ENCODE measurements around the gene UBE2F.
A peak's percentile ranks its signal among the peaks of the same experiment; 100 is the strongest.

UBE2F gene, protein sequence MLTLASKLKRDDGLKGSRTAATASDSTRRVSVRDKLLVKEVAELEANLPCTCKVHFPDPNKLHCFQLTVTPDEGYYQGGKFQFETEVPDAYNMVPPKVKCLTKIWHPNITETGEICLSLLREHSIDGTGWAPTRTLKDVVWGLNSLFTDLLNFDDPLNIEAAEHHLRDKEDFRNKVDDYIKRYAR

DNA sequence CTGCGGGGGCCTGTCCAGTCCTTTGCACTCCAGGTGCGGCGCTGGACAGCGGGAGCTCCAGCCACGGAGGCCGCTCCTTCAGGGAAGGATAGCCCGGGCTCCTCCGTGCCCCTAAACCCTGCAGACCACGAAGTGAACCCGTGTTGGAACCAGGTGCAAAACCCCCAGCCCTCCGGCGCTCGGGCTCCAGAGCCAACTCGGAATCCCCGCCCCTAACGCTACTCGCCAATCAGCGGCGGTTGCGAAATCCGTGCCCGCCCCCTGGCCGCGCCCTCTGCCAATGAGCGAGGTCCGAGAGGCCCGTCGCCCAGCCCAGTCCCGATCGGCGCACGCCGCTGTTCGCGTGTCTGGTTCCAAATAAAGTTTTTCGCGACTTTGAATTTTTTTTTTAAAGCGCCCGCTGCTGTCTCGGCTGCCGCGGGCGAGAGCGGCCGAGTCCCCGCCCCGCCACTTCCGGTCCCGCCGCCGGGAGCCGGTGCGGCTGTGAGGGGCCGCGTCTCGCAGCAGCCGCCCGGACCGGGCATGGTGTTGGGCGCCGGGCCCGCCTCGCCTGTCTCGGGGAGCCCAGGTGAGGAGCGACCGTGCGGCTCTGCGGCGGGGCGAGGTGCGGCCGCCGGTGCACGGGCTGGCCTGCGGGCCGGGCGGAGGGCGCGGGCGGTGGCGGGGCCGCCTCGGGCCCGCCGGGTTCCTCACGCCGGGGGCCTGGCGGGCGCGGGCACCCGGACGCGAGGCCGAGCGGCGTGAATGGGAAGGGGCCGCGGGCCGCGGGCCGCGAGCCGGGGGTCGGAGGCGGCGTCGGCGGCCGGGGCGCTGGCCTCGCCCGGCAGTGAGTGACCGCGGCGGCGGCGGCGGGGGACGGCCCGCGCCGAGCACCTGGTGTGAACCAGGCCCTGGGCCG, at the start of gene UBE2F:
UBE2F (plus strand) TSS at position 450 of the 898 bp plus-strand sequence. CDS start 6,094 bp downstream, outside the sequence.
- peak; percentile 94 to 96 for DNase-seq (ENCODE audit: low read depth in 2 of 2)

DNA sequence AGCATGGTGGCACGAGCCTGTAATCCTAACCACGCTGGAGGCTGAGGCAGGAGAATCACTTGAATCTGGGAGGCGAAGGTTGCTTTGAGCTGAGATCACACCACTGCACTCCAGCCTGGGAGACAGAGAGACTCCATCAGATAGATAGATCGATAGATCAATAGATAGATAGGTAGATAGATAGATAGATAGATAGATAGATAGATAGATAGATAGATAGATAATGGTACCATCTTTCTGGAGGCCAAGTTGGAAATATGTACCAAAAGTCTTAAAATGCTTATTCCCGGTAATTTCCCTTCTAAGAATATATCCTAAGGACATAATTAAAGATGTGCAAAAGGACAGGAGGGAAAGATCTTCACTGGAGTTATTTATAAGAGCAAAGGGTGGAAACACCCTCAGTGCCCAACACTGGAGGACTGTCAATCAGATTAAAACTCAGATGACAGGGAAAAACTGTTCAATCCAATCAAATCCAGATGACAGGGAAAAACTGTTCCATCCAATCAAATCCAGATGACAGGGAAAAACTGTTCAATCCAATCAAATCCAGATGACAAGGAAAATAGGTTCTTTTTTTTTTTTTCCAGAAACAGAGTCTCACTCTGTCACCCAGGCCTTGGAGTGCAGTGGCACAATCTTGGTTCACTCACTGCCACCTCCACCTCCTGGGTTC, 49.0 kb upstream of the UBE2F start:
- DNase-seq (ENCODE audit: low read depth in 2 of 2), result no peak

DNA sequence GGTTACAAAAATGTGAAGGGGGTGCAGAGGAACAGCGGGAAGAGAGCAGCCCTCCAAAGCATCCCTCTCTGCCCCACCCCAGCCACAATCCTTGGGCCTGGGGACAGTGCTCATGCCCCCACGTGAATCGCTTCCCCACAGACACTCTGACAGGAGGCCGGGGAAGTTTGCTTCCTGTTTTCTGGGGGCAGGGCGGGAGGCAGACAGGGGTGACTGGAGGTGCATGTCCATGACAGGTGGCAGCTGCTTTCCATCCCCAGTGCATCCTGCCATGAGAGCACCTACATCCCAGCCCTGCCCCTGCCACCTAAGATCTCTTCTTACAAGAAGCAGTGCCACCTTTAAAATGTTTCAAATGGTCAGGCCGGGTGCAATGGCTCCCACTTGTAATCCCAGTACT, 47.2 kb upstream of the UBE2F start:
- no peak for DNase-seq (ENCODE audit: low read depth in 2 of 2)

DNA sequence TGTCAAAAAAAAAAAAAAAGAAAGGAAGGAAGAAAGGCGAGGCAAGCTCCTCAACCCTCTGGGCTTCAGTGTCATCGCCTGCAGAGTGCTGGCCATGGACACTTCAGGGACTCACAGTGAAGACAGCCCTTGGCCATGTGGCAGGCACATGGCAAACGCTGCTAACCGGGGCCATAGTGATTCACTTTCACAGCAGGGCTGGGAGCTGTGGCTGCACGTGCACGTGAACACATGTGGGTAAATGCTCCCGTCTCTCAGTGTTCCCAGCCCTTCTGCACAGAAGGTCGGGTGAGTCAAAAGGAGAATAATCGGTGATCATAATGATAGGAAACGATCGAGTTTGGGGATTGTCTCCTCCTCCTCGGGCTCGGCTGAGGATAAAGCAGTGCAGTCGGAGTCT, 46.1 kb upstream of the UBE2F start:
- DNase-seq (ENCODE audit: low read depth in 2 of 2), result no peak

DNA sequence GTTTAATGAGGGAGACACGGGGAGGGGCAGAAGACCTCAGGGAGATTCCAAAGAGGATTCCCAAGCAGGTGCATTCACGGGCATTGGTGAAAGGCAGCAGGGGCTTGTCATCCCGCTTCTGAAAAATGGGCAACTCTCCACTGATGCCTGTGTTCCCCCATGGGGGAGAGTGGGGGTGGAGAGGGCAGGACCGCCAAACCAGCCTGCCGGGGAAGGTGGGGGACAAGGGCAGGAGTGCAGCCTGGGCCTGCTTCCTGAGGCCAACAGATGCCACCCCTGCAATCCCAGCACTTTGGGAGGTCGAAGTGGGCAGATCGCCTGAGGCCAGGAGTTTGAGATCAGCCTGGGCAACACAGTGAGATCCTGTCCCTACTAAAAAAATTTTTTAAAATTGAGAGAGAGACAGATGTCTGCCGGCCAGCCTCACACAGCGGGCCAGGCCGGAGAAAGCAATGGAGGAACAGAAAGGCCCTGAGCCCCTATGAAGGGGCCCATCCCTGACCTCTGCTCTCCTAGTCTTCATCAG, 44.8 kb upstream of the UBE2F start:
- no peak for DNase-seq (ENCODE audit: low read depth in 2 of 2)

DNA sequence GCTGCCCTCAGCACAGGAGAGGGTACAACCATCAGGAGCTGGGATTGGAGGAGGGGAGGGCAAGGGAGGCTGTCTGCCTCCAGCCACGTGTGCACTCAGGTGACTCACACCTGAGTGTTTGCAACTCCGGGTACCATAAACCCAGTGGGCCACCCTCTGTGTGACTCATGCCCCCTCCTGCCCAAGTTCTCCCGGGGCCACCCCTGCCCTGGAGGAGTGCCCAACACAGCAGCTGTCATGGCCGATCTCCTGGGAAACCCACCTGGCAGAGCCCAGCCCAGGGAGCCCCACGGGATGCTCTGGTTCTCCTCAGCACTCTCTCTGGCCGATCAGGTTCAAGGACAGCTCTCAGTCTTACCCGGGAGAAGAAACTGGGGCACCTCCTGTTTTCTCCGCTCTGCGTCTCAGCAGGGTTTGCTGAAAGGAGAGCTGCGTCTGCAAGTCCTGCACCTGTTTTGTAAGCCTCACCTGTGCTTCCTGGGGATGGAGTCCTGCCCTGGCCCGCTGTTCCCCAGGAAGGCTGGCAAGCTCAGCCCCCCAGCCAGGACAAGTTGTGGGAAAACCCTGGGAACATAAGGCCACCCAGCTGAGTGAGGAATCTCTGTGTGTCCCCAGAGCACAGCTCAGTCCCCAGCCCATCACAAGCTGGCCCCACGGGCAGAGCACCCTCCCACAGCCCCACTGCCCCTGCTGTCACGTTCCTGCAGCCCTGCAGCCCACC, 44.0 kb upstream of the UBE2F start:
- no peak for DNase-seq (ENCODE audit: low read depth in 2 of 2)

DNA sequence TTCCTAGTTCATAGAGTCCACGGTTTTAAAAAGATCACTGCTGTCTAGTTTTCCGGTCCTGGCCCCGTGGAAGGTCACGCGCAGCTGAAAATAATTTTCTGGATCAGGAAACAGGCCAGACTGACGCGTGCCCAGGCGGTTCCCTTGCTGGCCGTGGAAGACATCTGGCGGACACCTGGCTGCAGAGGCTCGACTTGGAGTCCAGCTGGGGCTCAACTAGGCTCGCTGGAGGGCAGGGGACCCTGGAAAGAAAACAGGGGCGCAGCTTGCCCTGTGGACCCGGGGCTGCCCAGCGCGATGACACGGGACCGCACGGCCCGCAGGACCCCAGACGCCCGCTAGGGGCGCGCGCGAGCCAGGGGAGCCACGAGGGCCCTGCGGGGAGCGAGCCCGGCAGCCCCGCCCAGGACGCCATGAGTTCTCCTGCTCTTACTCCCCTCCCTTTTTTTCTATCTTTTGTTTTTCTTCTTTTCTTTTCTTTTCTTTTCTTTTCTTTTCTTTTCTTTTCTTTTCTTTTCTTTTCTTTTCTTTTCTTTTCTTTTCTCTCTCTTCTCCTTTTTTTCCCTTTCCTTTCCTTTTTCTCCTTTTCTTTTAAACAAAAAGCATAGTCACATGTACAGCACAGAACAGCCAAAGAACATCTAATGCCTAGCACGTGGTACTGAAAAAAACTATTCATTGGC, 43.2 kb upstream of the UBE2F start:
- peak; percentile 50 to 62 for DNase-seq (ENCODE audit: low read depth in 2 of 2)

DNA sequence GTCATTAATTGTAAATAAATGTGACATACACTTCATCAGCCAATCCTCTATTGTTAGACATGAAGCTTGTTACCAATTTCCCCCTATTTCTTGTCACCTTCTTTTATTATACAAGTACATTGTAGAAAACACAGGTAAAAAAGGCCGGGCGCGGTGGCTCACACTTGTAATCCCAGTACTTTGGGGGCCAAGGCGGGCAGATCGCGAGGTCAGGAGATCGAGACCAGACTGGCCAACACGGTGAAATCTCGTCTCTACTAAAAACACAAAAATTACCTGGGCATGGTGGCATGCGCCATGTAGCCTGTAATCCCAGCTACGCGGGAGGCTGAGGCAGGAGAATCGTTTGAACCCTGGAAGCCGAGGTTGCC, 42.7 kb upstream of the UBE2F start:
- DNase-seq (ENCODE audit: low read depth in 2 of 2), result no peak

DNA sequence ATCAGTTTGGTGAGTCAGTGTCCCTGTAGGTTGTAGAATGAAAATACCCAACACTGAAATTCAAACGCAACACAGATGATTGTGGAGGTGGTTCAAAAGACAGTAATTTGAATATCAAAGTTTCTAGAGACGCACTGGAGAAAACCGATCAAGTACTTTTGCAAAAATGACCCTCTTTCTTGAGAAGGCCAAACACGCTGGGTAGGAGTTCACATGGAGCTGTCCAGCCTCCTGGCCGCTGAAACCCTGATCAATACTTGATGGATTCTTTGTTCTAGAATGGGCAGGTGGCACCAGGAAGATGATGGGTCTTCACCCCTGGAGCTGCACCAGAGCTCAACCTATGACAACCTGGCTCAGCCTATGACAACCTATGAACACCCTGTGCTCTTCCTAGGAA, 39.7 kb upstream of the UBE2F start:
- no peak for DNase-seq (ENCODE audit: low read depth in 2 of 2)

DNA sequence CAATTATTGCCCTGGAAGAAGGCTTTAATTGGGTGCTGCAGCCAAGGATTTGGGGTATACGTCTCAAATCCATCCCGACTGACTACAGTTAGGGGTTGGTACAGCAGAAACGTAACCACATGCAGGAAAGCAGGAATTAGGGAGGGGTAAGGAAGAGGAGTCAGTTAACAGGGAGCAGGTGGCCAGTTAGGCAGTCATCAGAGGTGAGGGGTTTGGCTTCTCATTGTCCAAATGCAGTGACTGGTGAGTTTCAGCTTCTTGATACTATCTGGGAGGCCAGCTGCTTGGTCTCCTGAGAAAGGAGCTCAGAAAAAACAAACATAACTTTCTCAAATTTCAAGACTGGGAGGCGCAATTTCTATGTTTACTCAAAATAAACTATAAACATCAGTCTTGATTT, 38.8 kb upstream of the UBE2F start:
- no peak for DNase-seq (ENCODE audit: low read depth in 2 of 2)

DNA sequence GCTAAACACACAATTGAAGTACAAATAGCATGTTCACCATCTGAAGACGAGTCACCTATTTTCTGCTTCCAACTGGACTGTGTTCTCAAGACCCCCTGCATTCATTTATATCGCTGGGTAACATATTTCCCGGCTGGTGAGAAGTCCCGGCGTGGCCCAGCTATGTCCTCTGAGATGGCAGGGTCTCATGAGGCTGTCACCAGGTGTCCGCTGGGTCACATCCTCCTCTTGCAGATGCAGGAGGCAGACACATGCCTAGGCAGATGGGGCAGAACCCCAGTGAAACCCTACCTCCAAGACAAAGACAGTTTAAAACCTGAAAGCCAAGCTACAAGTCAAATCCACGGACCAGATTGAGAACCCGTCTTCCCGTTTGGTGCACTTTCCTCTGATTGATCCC, 36.8 kb upstream of the UBE2F start:
- no peak for DNase-seq (ENCODE audit: low read depth in 2 of 2)

DNA sequence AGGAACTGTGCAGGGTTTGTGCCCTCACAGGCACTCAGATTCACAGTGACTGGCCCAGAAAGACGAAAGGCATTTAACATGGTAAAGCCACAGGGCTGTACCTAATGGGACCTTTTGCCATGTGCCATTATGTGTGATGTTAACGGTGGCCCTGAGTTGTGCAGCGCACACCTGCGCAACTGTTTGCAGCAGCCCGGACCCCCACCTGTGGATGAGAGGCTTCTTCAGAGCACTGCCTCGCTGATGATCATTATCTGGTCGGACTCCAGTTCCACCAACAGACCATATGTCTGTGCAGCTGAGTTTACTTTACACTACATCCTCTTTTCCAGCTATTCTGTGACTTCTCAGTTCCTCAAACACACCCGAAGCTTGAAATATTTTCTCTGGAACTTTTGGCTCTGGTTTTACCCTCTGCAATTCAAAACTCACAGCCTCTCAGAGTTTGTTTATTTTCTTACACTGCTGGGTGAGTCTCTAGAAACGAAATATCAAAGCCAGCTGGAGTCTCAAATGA, 35.6 kb upstream of the UBE2F start:
- no peak for DNase-seq (ENCODE audit: low read depth in 2 of 2)

DNA sequence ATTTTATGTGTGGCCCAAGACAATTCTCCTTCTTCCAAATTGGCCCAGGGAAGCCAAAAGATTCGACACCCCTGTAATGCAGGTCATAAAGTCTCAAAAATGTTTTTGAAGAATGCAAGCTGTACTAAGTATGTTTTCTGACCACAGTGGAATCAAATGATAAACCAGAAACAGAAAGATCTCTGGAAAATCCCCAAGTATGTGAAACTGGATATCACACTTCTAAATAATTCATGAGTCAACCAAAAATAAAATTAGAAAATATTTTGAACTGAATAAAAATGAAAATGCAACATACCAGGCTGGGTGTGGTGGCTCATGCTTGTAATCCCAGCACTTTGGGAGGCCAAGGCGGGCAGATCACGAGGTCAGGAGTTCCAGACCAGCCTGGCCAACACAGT, 34.1 kb upstream of the UBE2F start:
- DNase-seq (ENCODE audit: low read depth in 2 of 2), result no peak

DNA sequence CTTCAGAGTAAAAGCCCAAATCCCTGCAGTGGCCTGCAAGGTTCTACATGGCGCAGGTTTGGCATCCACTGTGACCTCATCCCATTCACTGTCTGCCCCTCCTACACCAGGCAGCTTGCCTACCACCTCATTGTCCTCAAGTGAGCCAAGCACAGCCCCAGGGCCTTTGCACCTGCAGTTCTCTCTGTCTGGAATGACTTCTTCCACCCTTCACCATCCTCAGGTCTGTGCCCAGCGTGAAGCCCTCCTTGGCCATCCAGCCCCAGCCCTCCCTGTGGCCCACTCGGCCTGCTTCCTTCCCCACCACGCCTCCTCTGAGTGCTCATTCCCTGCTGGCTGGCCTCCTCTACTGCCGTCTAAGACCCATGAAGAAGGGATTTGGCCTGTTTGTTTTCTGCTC, 32.6 kb upstream of the UBE2F start:
- no peak for DNase-seq (ENCODE audit: low read depth in 2 of 2)

DNA sequence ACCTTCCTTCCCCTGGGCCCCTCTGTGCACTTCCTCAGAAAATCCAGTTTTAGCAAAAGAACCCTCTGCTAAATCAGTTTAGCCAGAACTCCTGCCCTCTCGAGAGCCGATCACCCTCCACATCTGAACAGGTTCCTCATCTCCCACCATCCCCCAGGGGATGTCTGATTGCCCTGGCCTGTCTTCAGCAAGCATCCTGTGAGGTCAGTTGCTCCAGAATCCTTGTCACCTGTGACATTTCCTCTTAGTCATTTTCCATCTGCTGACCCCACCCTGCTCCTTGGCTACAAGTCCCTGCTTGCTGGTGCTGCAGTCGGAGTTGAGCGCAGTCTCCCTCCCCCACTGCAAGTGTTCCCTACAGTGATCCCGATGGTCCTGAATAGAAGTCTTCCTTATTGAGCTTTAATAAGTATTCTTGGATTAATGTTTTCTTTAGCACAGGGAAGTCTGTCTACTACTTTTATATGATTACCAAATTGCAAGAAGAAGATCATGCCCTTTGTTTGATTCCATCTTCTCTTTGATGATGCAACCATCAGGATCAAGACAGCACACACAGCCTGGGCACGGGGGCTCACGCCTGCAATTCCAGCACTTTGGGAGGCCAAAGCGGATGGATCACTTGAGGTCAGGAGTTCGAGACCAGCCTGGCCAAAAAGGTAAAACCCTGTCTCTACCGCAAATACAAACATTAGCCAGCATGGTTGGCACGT, 30.9 kb upstream of the UBE2F start:
- DNase-seq (ENCODE audit: low read depth in 2 of 2), result no peak

DNA sequence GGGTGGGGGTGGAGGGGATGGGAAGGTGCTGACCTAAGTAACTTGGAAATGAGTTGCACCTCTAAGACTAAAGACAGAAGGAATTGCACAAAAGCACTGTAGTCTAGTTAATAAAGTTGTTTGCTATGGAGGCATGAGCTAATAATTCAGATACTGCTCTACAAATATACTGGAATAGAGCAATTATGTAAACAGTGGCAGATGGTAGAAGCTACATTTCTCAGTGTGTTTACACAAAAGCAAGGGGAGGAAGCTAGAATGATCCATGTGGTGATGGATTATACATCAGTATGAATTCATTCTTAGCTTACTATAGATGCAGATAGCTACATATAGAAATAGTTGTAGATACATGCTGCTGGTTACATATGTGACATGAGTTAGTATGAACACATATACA, 27.6 kb upstream of the UBE2F start:
- no peak for DNase-seq (ENCODE audit: low read depth in 2 of 2)

DNA sequence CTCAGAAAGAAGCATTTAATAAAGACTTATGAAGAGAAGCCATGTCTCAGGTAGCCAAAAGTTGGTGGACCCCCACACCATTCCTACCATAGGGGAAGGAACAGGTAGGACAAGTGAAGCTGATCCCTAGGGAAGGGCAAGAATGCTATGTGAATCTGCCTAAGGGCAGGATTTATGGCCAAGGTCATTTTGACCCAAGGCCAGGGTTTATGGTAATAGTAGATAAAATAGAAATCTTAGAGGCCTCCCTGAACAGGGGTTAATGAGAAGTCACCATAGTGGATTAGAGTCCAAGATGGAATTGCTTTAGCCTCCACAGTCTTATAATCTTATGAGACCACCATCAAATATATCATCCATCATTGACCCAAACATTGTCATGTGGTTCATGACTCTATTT, 26.0 kb upstream of the UBE2F start:
- DNase-seq (ENCODE audit: low read depth in 2 of 2), result no peak

DNA sequence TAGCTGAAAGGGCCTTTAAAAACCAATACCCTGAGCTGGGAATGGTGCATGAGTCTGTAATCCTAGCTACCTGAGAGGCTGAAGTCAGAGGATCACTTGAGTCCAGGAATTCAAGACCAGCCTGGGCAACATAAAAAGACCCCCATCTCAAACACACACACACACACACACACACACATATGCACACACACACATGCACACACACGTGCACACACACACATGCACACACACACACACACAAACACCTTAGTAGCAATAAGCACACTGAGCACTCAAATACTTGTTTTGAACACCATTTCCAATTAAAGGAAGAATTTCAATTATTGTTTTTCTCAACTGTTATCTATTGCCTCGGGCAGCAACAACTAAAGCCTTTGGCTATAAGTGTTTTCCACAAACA, 25.6 kb upstream of the UBE2F start:
- DNase-seq (ENCODE audit: low read depth in 2 of 2), result no peak

DNA sequence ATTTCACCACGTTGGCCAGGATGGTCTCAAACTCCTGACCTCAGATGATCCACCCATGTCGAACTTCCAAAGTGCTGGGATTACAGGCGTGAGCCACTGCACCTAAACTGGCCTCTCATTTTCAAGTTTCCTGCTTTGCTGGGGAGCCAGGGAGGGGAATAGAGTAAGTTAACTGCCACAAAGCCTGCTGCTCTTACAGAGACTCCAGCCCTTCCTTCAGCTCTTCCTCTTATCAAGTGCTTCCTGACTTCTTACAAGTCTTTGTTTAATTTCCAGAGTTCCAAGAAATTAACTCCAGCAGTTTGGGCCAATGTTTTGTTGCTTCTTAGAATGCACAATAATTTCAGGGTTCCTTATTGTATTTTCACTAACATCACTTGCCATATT, 24.3 kb upstream of the UBE2F start:
- no peak for DNase-seq (ENCODE audit: low read depth in 2 of 2)

DNA sequence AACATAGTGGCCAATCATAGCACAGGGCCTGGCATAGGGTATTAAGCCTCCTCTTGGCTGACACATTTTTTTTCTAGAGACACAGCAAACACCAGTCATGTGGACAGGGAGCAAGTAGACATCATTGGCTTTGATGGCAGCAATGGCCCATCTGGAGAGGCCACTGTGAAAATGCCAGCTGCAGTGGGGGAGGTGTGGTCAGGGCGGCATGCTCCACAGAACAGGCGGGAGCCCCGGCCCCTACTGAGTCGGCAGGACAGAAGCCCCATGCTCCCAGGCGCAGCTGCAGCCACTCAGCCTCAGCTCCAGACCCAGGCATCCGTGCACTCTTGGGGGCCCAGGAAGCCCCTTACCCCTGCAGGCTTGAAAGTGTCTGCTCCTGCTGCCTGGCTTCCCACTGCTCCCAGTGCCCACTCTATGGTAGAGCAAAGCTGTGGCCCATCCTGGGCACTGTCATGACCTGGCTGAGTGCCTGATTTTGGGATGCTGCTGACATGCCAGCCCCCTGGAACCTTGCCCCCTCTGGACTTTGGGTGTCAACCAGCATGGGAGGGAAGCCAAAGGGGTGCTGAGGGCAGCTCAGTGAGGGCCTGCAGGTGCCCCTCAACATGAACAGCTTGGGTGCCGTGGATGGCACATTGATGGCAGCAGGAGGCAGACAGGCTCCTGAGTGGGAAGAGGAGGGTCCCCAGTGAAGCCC, 23.3 kb upstream of the UBE2F start:
- no peak for DNase-seq (ENCODE audit: low read depth in 2 of 2)

Data from stimulated activated CD8-positive, alpha-beta memory T cell treated with anti-CD3 and anti-CD28 coated beads, Interleukin-7, amount 100 ng/mL, for 1 hour (primary cell).